ENCODE results near the gene CACNA2D3. TPM values are rescaled to one million over a fixed set of nuclear protein-coding genes. Genes with fewer than 3 reads are reported as not detected.

Gene CACNA2D3
- total and polyA plus RNA-seq, 4 donors: 0.06 to 0.37 (median 0.08) TPM; not detected in 1

DNA sequence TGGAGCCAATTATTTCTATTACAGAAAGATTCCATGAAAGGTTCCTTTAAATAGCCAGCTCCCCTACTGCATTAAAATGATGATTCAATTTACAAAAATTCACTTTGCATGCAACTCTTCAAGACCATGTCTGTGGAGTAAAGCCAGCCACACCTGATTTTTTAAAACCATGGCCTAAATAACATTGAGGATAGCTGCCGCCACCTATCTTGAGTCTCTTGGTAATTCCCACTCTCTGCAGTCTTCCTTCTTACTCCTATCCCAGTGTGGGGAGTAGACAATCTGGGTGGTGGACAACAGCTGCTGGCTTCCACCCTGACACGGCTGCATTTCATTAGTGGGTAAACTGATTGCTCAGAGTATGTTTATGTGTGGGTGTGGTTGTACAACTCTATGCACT, 794.8 kb downstream of the CACNA2D3 start (continued):
- no peak for TF ChIP-seq REST (IDR thresholded peaks at IDR 0.05)
- no peak for TF ChIP-seq FOXA2 (IDR thresholded peaks at IDR 0.05)
- TF ChIP-seq GABPA (IDR thresholded peaks at IDR 0.05 in 1 of 2, conservative IDR thresholded peaks at IDR 0.05 in 1 of 2): no peak
- TF ChIP-seq TAF1 (conservative IDR thresholded peaks at IDR 0.05): no peak
- TF ChIP-seq RXRA (IDR thresholded peaks at IDR 0.05): no peak

GRCh38 chr3:54917862-54918261, 795.5 kb downstream of the CACNA2D3 start:
- H3K9me3 ChIP-seq (ENCODE audit: control insufficient read depth in 4 of 4, low read length in 3 of 4): peaks cover 0 to 1% (median 0%) of the 10 kb centered on the region in 4 donors
- H3K4me1 ChIP-seq (ENCODE audit: control insufficient read depth in 4 of 4, insufficient read depth in 4 of 4, low read length in 3 of 4): no peaks in the 10 kb centered on the region
- no peaks in the 10 kb centered on the region for H3K36me3 ChIP-seq (ENCODE audit: control insufficient read depth in 4 of 4, insufficient read depth in 3 of 4, low read depth in 1 of 4, low read length in 3 of 4)
- H3K9ac ChIP-seq (ENCODE audit: low read depth in 1 of 2, low read length in 2 of 2): no peak overlapping the region
- TF ChIP-seq EGR1 (IDR thresholded peaks at IDR 0.05; ENCODE audit: low read depth in 2 of 2): no peak
- no peak for TF ChIP-seq FOXA2 (IDR thresholded peaks at IDR 0.05)
- no peak for TF ChIP-seq CTCF (IDR thresholded peaks at IDR 0.05; ENCODE audit: low read depth, low read length, missing input control)
- TF ChIP-seq, protein P1, sequence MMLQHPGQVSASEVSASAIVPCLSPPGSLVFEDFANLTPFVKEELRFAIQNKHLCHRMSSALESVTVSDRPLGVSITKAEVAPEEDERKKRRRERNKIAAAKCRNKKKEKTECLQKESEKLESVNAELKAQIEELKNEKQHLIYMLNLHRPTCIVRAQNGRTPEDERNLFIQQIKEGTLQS (IDR thresholded peaks at IDR 0.05): no peak
- no peak for TF ChIP-seq RXRA (IDR thresholded peaks at IDR 0.05)
- no peak for TF ChIP-seq FOXA1 (IDR thresholded peaks at IDR 0.05)
- TF ChIP-seq, protein P2, sequence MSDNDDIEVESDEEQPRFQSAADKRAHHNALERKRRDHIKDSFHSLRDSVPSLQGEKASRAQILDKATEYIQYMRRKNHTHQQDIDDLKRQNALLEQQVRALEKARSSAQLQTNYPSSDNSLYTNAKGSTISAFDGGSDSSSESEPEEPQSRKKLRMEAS (IDR thresholded peaks at IDR 0.05): no peak
- TF ChIP-seq HNF4G (IDR thresholded peaks at IDR 0.05): no peak
- TF ChIP-seq, protein P3, sequence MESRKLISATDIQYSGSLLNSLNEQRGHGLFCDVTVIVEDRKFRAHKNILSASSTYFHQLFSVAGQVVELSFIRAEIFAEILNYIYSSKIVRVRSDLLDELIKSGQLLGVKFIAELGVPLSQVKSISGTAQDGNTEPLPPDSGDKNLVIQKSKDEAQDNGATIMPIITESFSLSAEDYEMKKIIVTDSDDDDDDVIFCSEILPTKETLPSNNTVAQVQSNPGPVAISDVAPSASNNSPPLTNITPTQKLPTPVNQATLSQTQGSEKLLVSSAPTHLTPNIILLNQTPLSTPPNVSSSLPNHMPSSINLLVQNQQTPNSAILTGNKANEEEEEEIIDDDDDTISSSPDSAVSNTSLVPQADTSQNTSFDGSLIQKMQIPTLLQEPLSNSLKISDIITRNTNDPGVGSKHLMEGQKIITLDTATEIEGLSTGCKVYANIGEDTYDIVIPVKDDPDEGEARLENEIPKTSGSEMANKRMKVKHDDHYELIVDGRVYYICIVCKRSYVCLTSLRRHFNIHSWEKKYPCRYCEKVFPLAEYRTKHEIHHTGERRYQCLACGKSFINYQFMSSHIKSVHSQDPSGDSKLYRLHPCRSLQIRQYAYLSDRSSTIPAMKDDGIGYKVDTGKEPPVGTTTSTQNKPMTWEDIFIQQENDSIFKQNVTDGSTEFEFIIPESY (IDR thresholded peaks at IDR 0.05): no peak
- TF ChIP-seq YY1 (IDR thresholded peaks at IDR 0.05): no peak
- TF ChIP-seq REST (IDR thresholded peaks at IDR 0.05): no peak
- no peak overlapping the region for H3K27ac ChIP-seq (ENCODE audit: low read depth in 1 of 2, low read length in 2 of 2)
- DNase-seq (ENCODE audit: low spot score): no peak
- H3K4me3 ChIP-seq (ENCODE audit: low read depth in 1 of 3, low read length in 3 of 3): no peak overlapping the region
- WGBS: 79% methylated on average over 4 of the region's 4 CpGs
- H3K27me3 ChIP-seq (ENCODE audit: control insufficient read depth in 4 of 4, insufficient read depth in 4 of 4, low read length in 3 of 4): no peaks in the 10 kb centered on the region
